Right lobe of liver (tissue), 4 donors: ENCODE measurements around the gene COL18A1.

Source experiments
- POLR2A ChIP-seq: fragments of 450-650 bp; IDR thresholded peaks from one replicate; pipeline ENCODE4 v1.6.1; 2017; ENCODE audit warnings: antibody characterized with exemption, mild to moderate bottlenecking
- TF ChIP-seq, protein P1 (sequence below), 4 donors: fragments of 200-600 bp in 3 of 4; fragments of 450-650 bp in 1 of 4; IDR thresholded peaks; one replicate each; pipeline versions ENCODE4 v1.5.1 to v1.8.0; 2016 to 2022; ENCODE audit warnings: antibody characterized with exemption in 4 of 4, mild to moderate bottlenecking in 2 of 4
- donor health status: DM: no; HTN: no; CAD: no.
- donor health status: DM: no; HTN: no; CAD: no.
- donor health status: DM: no; HTN: yes; CAD: no.

DNA sequence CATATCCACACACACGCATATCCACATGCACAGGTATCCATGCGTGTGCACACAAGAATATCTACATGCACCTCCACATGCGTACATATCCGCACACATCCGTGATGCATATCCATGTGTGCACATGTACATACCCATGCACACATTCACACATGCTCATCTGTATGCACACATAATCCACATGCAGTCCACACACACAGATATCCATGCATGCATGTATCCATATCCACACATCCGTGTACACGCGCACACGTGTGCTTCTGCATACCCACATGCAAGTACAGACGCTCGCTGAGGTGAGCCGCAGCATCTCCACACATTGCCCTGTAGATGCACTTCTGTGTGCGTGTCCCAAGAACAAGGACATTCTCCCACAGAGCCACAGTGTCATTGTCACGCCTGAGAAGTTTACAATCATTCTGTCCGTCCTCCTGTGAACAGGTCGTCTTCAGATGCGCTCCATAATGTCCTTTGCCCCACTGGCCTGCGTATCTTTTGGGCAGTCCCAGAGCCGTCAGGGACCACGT lies 43.4 kb downstream of the COL18A1 start:
- TF ChIP-seq, protein P1, sequence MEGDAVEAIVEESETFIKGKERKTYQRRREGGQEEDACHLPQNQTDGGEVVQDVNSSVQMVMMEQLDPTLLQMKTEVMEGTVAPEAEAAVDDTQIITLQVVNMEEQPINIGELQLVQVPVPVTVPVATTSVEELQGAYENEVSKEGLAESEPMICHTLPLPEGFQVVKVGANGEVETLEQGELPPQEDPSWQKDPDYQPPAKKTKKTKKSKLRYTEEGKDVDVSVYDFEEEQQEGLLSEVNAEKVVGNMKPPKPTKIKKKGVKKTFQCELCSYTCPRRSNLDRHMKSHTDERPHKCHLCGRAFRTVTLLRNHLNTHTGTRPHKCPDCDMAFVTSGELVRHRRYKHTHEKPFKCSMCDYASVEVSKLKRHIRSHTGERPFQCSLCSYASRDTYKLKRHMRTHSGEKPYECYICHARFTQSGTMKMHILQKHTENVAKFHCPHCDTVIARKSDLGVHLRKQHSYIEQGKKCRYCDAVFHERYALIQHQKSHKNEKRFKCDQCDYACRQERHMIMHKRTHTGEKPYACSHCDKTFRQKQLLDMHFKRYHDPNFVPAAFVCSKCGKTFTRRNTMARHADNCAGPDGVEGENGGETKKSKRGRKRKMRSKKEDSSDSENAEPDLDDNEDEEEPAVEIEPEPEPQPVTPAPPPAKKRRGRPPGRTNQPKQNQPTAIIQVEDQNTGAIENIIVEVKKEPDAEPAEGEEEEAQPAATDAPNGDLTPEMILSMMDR (IDR thresholded peaks at IDR 0.05), result no peak
- TF ChIP-seq POLR2A, result no peak
